GM12878 (cell line): Measurements from ENCODE around the gene PAX4. TPM values are rescaled to one million over a fixed set of nuclear protein-coding genes. Genes with fewer than 3 reads are reported as not detected.

Experiments used
- CTCF ChIP-seq, 3 experiments: IDR thresholded peaks in 2 of 3; conservative IDR thresholded peaks in 1 of 3; 2 replicates each; pipeline ENCODE4 v1.5.1; 2011; ENCODE audit warnings: low read depth in 3 of 3, low read length in 3 of 3, mild to moderate bottlenecking in 3 of 3, control low read depth in 2 of 3, moderate library complexity in 2 of 3, inconsistent platforms in 1 of 3, mixed read lengths in 1 of 3; ENCODE audit not compliant: control insufficient read depth in 2 of 3, insufficient read depth in 1 of 3; ENCODE audit errors: extremely low read depth in 1 of 3
- FOXK2 ChIP-seq: fragments of 450-650 bp; IDR thresholded peaks from 2 replicates; pipeline ENCODE4 v1.6.1; 2017; ENCODE audit warnings: mild to moderate bottlenecking, moderate library complexity
- IRF3 ChIP-seq: fragments of 450-650 bp; IDR thresholded peaks from 2 replicates; pipeline ENCODE4 v1.6.1; 2014; ENCODE audit warnings: mild to moderate bottlenecking
- JUND ChIP-seq: IDR thresholded peaks from 2 replicates; pipeline ENCODE4 v1.6.1; 2012; ENCODE audit warnings: low read depth, mild to moderate bottlenecking, low read length, improper control_type of control experiment, moderate library complexity
- LARP7 ChIP-seq: fragments of 450-650 bp; IDR thresholded peaks from 2 replicates; pipeline ENCODE4 v1.6.1; 2017; ENCODE audit warnings: mild to moderate bottlenecking
- MXI1 ChIP-seq: fragments of 150-350 bp; IDR thresholded peaks from 2 replicates; pipeline ENCODE4 v1.6.1; 2011; ENCODE audit warnings: low read depth, mild to moderate bottlenecking, inconsistent platforms, low read length, improper control_type of control experiment
- MYB ChIP-seq: fragments of 150-350 bp; IDR thresholded peaks from 2 replicates; pipeline ENCODE4 v1.6.1; 2014; ENCODE audit warnings: mild to moderate bottlenecking, low read depth, low read length, borderline replicate concordance
- RAD21 ChIP-seq: IDR thresholded peaks from 2 replicates; pipeline ENCODE4 v1.6.1; 2011; ENCODE audit warnings: mild to moderate bottlenecking, low read depth, low read length, moderate library complexity; ENCODE audit not compliant: insufficient read depth
- SMARCA5 ChIP-seq: fragments of 450-650 bp; IDR thresholded peaks from 2 replicates; pipeline ENCODE4 v1.6.1; 2017; ENCODE audit warnings: mild to moderate bottlenecking
- SPI1 ChIP-seq: IDR thresholded peaks from 2 replicates; pipeline ENCODE4 v1.6.1; 2011; ENCODE audit warnings: low read depth, mild to moderate bottlenecking, low read length, moderate library complexity, borderline replicate concordance; ENCODE audit not compliant: insufficient read depth
- SREBF2 ChIP-seq: IDR thresholded peaks from 2 replicates; pipeline ENCODE4 v1.6.1; 2012; ENCODE audit warnings: mild to moderate bottlenecking, low read length
- STAT3 ChIP-seq: IDR thresholded peaks from 2 replicates; pipeline ENCODE4 v1.6.1; 2011; ENCODE audit warnings: low read depth, low read length, improper control_type of control experiment
- TCF7 ChIP-seq: IDR thresholded peaks from 2 replicates; pipeline ENCODE4 v1.6.1; 2014; ENCODE audit warnings: antibody characterized with exemption, borderline replicate concordance
- ZNF217 ChIP-seq: fragments of 450-650 bp; IDR thresholded peaks from 2 replicates; pipeline ENCODE4 v1.6.1; 2017; ENCODE audit warnings: antibody characterized with exemption, mild to moderate bottlenecking
- polyA plus RNA-seq, 11 experiments: library from polyadenylated mRNA; depleted of rRNA in 4 of 11; unstranded in 6 of 11; stranded (reverse) in 5 of 11; fragments of >200 nt; fragmentation: Nextera tagmentation in 4 of 11; fragmentation: Illumina TruSeq in 1 of 11; extraction: Ambion mirVana in 4 of 11; extraction: Trizol in 1 of 11; gene quantifications; 1 replicate in 1 of 11; 2 replicates in 10 of 11; pipeline versions ENCODE4 v1.2.1 to v1.2.3, GENCODE V29; 2011 to 2016; ENCODE audit warnings: inconsistent platforms in 2 of 11, missing spikeins in 2 of 11, low read depth in 1 of 11
- total RNA-seq, 4 experiments: library from RNA; depleted of rRNA in 3 of 4; stranded (reverse); fragments of >200 nt in 3 of 4; fragmentation: Illumina TruSeq in 1 of 4; extraction: Trizol in 1 of 4; gene quantifications; 2 replicates each; pipeline versions ENCODE4 v1.2.1 to v1.2.3, GENCODE V29; 2013 to 2021
- TF ChIP-seq, protein P1 (sequence below): fragments of 450-650 bp; IDR thresholded peaks from 2 replicates; pipeline ENCODE4 v1.6.1; 2016; ENCODE audit warnings: mild to moderate bottlenecking
- TF ChIP-seq, protein P2 (sequence below): IDR thresholded peaks from 2 replicates; pipeline ENCODE4 v1.6.1; 2011; ENCODE audit warnings: low read depth, low read length, improper control_type of control experiment, borderline replicate concordance
- TF ChIP-seq, protein P3 (sequence below): fragments of 450-650 bp; formaldehyde crosslinking; IDR thresholded peaks from 2 replicates; pipeline ENCODE4 v1.4.0; 2022; ENCODE audit warnings: mild to moderate bottlenecking, moderate library complexity
- TF ChIP-seq, protein P4 (sequence below): fragments of 450-650 bp; IDR thresholded peaks from 2 replicates; pipeline ENCODE4 v1.6.1; 2016; ENCODE audit warnings: mild to moderate bottlenecking

The PAX4 gene
- total and polyA plus RNA-seq, 10 of the 15 experiments (the other 5 are each of a cell fraction or from before 2014, with no cell fraction given): 0.27 TPM; not detected in 9

DNA sequence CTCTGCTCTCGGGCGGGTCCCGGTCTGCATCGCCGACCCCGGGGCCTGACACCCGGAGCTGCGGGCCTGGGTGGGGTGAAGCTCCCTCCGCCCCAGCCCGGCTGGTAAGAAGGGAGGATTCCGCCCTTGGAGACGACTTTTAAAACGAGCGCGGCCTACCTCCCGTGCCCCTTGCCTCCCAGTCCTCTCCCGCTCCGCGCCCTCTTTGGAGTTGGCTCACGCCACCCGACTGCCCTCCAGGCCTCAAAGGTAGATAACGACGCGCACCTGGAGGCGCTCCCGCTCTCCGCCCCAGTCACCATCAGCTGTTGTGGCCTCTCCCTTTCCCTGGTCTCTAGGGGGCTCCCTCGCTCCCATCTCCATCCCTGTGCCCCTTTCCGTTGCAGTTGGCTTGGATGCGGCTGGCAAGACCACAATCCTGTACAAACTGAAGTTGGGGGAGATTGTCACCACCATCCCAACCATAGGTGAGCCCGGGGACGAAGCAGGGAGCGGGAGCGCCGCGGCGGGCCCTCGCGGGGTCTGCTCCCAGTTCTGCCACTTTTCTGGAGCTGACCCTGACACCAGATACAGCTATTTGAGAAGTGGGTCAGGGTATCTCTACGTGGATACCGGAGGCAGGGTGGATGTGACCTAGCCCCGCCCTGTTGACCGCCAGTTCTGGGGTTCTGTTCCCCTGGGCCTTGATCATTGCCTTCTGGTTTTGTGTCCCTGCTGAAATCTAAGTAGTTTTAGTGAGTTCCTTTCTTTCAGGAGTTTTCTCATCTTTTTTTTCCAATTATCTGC lies 29.1 kb downstream of the PAX4 start (continued):
- TF ChIP-seq, protein P1, sequence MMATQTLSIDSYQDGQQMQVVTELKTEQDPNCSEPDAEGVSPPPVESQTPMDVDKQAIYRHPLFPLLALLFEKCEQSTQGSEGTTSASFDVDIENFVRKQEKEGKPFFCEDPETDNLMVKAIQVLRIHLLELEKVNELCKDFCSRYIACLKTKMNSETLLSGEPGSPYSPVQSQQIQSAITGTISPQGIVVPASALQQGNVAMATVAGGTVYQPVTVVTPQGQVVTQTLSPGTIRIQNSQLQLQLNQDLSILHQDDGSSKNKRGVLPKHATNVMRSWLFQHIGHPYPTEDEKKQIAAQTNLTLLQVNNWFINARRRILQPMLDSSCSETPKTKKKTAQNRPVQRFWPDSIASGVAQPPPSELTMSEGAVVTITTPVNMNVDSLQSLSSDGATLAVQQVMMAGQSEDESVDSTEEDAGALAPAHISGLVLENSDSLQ: no peak
- TF ChIP-seq, protein P2, sequence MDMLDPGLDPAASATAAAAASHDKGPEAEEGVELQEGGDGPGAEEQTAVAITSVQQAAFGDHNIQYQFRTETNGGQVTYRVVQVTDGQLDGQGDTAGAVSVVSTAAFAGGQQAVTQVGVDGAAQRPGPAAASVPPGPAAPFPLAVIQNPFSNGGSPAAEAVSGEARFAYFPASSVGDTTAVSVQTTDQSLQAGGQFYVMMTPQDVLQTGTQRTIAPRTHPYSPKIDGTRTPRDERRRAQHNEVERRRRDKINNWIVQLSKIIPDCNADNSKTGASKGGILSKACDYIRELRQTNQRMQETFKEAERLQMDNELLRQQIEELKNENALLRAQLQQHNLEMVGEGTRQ: no peak
- TF ChIP-seq STAT3: no peak
- no peak for TF ChIP-seq SPI1
- TF ChIP-seq, protein P3, sequence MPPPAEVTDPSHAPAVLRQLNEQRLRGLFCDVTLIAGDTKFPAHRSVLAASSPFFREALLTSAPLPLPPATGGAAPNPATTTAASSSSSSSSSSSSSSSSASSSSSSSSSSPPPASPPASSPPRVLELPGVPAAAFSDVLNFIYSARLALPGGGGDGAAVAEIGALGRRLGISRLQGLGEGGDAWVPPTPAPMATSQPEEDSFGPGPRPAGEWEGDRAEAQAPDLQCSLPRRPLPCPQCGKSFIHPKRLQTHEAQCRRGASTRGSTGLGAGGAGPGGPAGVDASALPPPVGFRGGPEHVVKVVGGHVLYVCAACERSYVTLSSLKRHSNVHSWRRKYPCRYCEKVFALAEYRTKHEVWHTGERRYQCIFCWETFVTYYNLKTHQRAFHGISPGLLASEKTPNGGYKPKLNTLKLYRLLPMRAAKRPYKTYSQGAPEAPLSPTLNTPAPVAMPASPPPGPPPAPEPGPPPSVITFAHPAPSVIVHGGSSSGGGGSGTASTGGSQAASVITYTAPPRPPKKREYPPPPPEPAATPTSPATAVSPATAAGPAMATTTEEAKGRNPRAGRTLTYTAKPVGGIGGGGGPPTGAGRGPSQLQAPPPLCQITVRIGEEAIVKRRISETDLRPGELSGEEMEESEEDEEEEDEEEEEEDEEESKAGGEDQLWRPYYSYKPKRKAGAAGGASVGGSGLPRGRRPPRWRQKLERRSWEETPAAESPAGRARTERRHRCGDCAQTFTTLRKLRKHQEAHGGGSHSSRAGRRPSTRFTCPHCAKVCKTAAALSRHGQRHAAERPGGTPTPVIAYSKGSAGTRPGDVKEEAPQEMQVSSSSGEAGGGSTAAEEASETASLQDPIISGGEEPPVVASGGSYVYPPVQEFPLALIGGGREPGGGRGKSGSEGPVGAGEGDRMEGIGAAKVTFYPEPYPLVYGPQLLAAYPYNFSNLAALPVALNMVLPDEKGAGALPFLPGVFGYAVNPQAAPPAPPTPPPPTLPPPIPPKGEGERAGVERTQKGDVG (CRISPR knock-in tag): no peak
- TF ChIP-seq MYB: no peak
- no peak for TF ChIP-seq IRF3
- no peak for TF ChIP-seq LARP7
- TF ChIP-seq JUND: no peak
- no peak for TF ChIP-seq SREBF2
- TF ChIP-seq MXI1: no peak
- TF ChIP-seq, protein P4, sequence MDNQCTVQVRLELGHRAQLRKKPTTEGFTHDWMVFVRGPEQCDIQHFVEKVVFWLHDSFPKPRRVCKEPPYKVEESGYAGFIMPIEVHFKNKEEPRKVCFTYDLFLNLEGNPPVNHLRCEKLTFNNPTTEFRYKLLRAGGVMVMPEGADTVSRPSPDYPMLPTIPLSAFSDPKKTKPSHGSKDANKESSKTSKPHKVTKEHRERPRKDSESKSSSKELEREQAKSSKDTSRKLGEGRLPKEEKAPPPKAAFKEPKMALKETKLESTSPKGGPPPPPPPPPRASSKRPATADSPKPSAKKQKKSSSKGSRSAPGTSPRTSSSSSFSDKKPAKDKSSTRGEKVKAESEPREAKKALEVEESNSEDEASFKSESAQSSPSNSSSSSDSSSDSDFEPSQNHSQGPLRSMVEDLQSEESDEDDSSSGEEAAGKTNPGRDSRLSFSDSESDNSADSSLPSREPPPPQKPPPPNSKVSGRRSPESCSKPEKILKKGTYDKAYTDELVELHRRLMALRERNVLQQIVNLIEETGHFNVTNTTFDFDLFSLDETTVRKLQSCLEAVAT: 0 out of 2 replicates have a peak, but pooled peaks have one; percentile 35
- TF ChIP-seq FOXK2: no peak
- no peak for TF ChIP-seq TCF7
- peak; percentile 36; the same call in 1 of the 2 replicates for TF ChIP-seq RAD21
- TF ChIP-seq SMARCA5: 0 out of 2 replicates have a peak, but pooled peaks have one; percentile 65
- TF ChIP-seq ZNF217: no peak
- peak; percentile 31 to 68 (median 37); a peak in 5 of 6 replicates for TF ChIP-seq CTCF (IDR thresholded peaks at IDR 0.05 in 2 of 3, conservative IDR thresholded peaks at IDR 0.05 in 1 of 3; ENCODE audit: control insufficient read depth in 2 of 3, extremely low read depth in 1 of 3, insufficient read depth in 1 of 3, low read depth in 3 of 3, low read length in 3 of 3)
